ENCODE measurements around the gene PAH.
A peak's percentile ranks its signal among the peaks of the same experiment; 100 is the strongest.

PAH gene

DNA sequence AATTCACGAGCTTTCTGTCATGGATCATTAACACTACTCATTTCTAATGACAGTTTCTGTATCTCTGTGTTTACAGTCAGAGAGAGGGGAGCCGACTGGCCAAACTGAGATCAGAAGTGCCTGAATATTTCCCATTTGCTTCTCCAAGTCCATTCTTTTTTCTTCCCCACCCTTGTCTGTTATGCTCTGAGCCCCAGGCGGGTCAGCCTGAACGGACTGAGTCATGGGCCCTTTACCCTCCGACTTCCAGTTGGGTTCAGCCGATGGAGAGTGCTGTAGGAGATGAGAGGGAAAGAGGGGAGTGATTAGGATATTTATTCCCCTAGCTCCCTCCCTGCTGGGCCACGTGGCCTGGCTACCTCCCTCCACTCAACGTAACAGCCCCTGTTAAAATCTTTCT, 104.7 kb downstream of the PAH start:
- no peaks in the 10 kb centered on the region for H4K20me1 ChIP-seq (ENCODE audit: insufficient read depth, low read length)
- no peak overlapping the region for H3K9ac ChIP-seq (ENCODE audit: low read length)
- TF ChIP-seq EZH2phosphoT487 (IDR thresholded peaks at IDR 0.05; ENCODE audit: low read depth) (no peak), CTCF (IDR thresholded peaks at IDR 0.05; ENCODE audit: low read depth, low read length) (no peak)
- H3K27ac ChIP-seq (ENCODE audit: low read length) = no peak overlapping the region
- H3K4me3 ChIP-seq (ENCODE audit: low read length) = no peak overlapping the region
- H3K4me2 ChIP-seq (ENCODE audit: low read length) = no peak overlapping the region
- H3K27me3 ChIP-seq (ENCODE audit: low read depth, low read length) = peaks cover 11% of the 10 kb centered on the region
- no peak overlapping the region for H2AFZ ChIP-seq (ENCODE audit: low read depth, low read length)
- no peaks in the 10 kb centered on the region for H3K36me3 ChIP-seq (replicated peaks; ENCODE audit: low read depth, low read length)
- H3K4me1 ChIP-seq (ENCODE audit: low read length) = no peaks in the 10 kb centered on the region
- no peaks in the 10 kb centered on the region for H3K9me3 ChIP-seq (ENCODE audit: insufficient read depth, low read length)
- no peaks in the 10 kb centered on the region for H3K79me2 ChIP-seq (ENCODE audit: low read length)

DNA sequence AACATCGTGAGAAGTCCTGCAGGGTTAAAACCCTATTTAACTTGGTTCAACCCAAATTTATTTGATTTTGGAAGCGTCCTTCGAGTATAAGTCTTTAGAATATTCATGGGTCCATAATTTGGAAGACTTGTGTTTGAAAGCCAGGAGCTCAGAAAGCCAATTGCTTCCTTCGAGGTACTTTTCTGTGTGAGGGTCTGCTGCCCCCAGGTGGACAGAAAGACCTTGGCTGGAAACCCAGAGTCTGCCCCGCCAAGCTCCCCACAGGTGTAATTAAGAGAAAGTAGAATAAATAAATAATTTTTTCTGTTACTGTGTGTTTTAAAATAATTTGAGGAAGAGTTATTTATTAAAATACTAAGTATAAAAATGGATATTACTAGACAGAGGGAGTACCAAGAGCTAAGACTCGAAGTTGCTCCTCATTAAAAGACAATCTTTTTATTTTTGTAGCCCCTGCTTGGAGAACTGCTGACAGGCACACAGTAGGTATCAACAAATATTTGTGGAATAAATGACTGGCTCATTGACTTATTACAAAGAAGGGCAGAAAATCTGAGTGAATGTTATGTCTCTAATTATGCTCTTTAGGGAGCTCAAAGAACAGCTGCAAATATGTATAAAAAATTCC, 105.8 kb downstream of the PAH start:
- no peaks in the 10 kb centered on the region for H3K9me3 ChIP-seq (ENCODE audit: insufficient read depth, low read length)

GRCh38 chr12:102808412-102808811, 108.6 kb downstream of the PAH start:
- Histone ChIP-seq H3K4me1 (ENCODE audit: low read length) (no peaks in the 10 kb centered on the region), H2AFZ (ENCODE audit: low read depth, low read length) (no peak overlapping the region), H4K20me1 (ENCODE audit: insufficient read depth, low read length) (no peaks in the 10 kb centered on the region), H3K27ac (ENCODE audit: low read length) (no peak overlapping the region), H3K9me3 (ENCODE audit: insufficient read depth, low read length) (no peaks in the 10 kb centered on the region), H3K79me2 (ENCODE audit: low read length) (no peaks in the 10 kb centered on the region), H3K4me3 (ENCODE audit: low read length) (no peak overlapping the region), H3K27me3 (ENCODE audit: low read depth, low read length) (peaks cover 11% of the 10 kb centered on the region), H3K9ac (ENCODE audit: low read length) (no peak overlapping the region), H3K4me2 (ENCODE audit: low read length) (no peak overlapping the region), H3K36me3 (replicated peaks; ENCODE audit: low read depth, low read length) (no peaks in the 10 kb centered on the region)
- TF ChIP-seq EZH2phosphoT487 (IDR thresholded peaks at IDR 0.05; ENCODE audit: low read depth) (no peak), CTCF (IDR thresholded peaks at IDR 0.05; ENCODE audit: low read depth, low read length) (no peak)

More for the DNA sequence above, 105.8 kb downstream of the PAH start:
- H3K27me3 ChIP-seq (ENCODE audit: low read depth, low read length) = peaks cover 11% of the 10 kb centered on the region
- no peak overlapping the region for H3K4me3 ChIP-seq (ENCODE audit: low read length)
- H3K36me3 ChIP-seq (replicated peaks; ENCODE audit: low read depth, low read length) = no peaks in the 10 kb centered on the region
- no peak for TF ChIP-seq EZH2phosphoT487 (IDR thresholded peaks at IDR 0.05; ENCODE audit: low read depth)
- TF ChIP-seq CTCF (IDR thresholded peaks at IDR 0.05; ENCODE audit: low read depth, low read length) = peak; percentile 77
- no peaks in the 10 kb centered on the region for H3K79me2 ChIP-seq (ENCODE audit: low read length)
- no peak overlapping the region for H2AFZ ChIP-seq (ENCODE audit: low read depth, low read length)
- no peak overlapping the region for H3K4me2 ChIP-seq (ENCODE audit: low read length)
- no peaks in the 10 kb centered on the region for H3K4me1 ChIP-seq (ENCODE audit: low read length)
- no peaks in the 10 kb centered on the region for H4K20me1 ChIP-seq (ENCODE audit: insufficient read depth, low read length)
- H3K27ac ChIP-seq (ENCODE audit: low read length) = no peak overlapping the region
- no peak overlapping the region for H3K9ac ChIP-seq (ENCODE audit: low read length)

- no peaks in the 10 kb centered on the region for H4K20me1 ChIP-seq (ENCODE audit: insufficient read depth, low read length)
- no peak for TF ChIP-seq CTCF (IDR thresholded peaks at IDR 0.05; ENCODE audit: low read depth, low read length)
- TF ChIP-seq EZH2phosphoT487 (IDR thresholded peaks at IDR 0.05; ENCODE audit: low read depth) = no peak
Observed at GRCh38 chr12:102806592-102806991, 110.5 kb downstream of the PAH start.

More at GRCh38 chr12:102806592-102806991, 110.5 kb downstream of the PAH start:
- Histone ChIP-seq H3K36me3 (replicated peaks; ENCODE audit: low read depth, low read length) (no peaks in the 10 kb centered on the region), H3K79me2 (ENCODE audit: low read length) (no peaks in the 10 kb centered on the region), H3K27ac (ENCODE audit: low read length) (no peak overlapping the region), H3K9me3 (ENCODE audit: insufficient read depth, low read length) (no peaks in the 10 kb centered on the region), H3K4me3 (ENCODE audit: low read length) (no peak overlapping the region), H3K27me3 (ENCODE audit: low read depth, low read length) (no peaks in the 10 kb centered on the region), H3K9ac (ENCODE audit: low read length) (no peak overlapping the region), H3K4me2 (ENCODE audit: low read length) (no peak overlapping the region), H3K4me1 (ENCODE audit: low read length) (no peaks in the 10 kb centered on the region), H2AFZ (ENCODE audit: low read depth, low read length) (no peak overlapping the region)

Measured in OCI-LY3 (cell line).